ENCODE results near the gene CGRRF1.

DNA sequence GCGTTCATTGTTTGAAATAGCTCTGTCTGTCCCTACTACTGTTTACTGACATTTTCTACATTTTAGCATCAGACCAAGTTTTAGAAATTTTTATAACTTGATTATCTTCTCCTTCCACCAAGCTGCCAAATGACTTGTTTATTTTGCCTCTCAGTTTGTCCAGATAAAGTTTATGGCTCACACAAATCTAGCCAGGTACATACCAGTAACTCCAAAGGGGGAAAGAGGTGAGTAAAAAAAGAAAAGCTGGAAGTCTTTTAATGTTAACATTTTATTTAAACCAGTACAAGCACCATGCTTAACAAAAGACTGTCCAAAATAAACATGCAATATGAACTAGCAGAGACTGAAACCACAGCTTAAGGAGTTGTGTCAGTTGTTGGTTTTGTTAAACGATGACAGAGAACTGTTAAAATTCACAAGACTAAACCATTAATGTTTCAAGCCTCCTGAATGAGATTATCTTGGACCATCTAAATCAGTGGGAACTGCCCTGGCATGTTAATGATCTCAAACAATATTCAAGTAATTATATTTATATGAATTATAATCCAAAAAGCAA lies 35.4 kb upstream of the CGRRF1 start:
- TF ChIP-seq, protein P1, sequence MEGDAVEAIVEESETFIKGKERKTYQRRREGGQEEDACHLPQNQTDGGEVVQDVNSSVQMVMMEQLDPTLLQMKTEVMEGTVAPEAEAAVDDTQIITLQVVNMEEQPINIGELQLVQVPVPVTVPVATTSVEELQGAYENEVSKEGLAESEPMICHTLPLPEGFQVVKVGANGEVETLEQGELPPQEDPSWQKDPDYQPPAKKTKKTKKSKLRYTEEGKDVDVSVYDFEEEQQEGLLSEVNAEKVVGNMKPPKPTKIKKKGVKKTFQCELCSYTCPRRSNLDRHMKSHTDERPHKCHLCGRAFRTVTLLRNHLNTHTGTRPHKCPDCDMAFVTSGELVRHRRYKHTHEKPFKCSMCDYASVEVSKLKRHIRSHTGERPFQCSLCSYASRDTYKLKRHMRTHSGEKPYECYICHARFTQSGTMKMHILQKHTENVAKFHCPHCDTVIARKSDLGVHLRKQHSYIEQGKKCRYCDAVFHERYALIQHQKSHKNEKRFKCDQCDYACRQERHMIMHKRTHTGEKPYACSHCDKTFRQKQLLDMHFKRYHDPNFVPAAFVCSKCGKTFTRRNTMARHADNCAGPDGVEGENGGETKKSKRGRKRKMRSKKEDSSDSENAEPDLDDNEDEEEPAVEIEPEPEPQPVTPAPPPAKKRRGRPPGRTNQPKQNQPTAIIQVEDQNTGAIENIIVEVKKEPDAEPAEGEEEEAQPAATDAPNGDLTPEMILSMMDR (IDR thresholded peaks at IDR 0.05): no peak
- no peak for TF ChIP-seq ZFX (IDR thresholded peaks at IDR 0.05; ENCODE audit: borderline replicate concordance)
